Smooth muscle cell (in vitro differentiated cells): ENCODE data around the gene HOXD11. TPM values are rescaled to one million over a fixed set of nuclear protein-coding genes. Genes with fewer than 3 reads are reported as not detected.

Experiments
- DNase-seq: peaks from one replicate; lab custom pipeline; 2025; ENCODE audit not compliant: unreplicated experiment; lab: John Stamatoyannopoulos, UW
- H2AFZ ChIP-seq: fragments of 200-600 bp; sonication (generic); 2 replicates; pipeline ENCODE4 v1.6.0; 2016; ENCODE audit warnings: antibody characterized with exemption, low read depth, mild to moderate bottlenecking
- H3F3A ChIP-seq: fragments of 200-600 bp; sonication (generic); 2 replicates; pipeline ENCODE4 v1.6.0; 2017; ENCODE audit warnings: antibody characterized with exemption, low read depth
- H3K27ac ChIP-seq: fragments of 200-600 bp; sonication (generic); 2 replicates; pipeline ENCODE4 v1.5.1; 2016; ENCODE audit warnings: low read depth, mild to moderate bottlenecking
- H3K27me3 ChIP-seq: fragments of 200-600 bp; sonication (generic); 2 replicates; pipeline ENCODE4 v1.6.1; 2016; ENCODE audit warnings: low read depth, mild to moderate bottlenecking
- H3K36me3 ChIP-seq: fragments of 200-600 bp; sonication (generic); 2 replicates; pipeline ENCODE4 v1.5.1; 2016; ENCODE audit warnings: low read depth
- H3K4me1 ChIP-seq: fragments of 200-600 bp; sonication (generic); 2 replicates; pipeline ENCODE4 v1.5.1; 2016; ENCODE audit warnings: low read depth
- H3K4me2 ChIP-seq: fragments of 200-600 bp; sonication (generic); 2 replicates; pipeline ENCODE4 v1.6.0; 2016; ENCODE audit warnings: mild to moderate bottlenecking
- H3K4me3 ChIP-seq: fragments of 200-600 bp; sonication (generic); 2 replicates; pipeline ENCODE4 v1.5.1; 2016; ENCODE audit warnings: mild to moderate bottlenecking
- H3K79me2 ChIP-seq: fragments of 200-600 bp; sonication (generic); 2 replicates; pipeline ENCODE4 v1.6.0; 2016; ENCODE audit warnings: low read depth, mild to moderate bottlenecking
- H3K9ac ChIP-seq: fragments of 200-600 bp; sonication (generic); 2 replicates; pipeline ENCODE4 v1.6.0; 2016; ENCODE audit warnings: low read depth
- H3K9me3 ChIP-seq: fragments of 200-600 bp; sonication (generic); replicated peaks from 2 replicates; pipeline ENCODE4 v1.5.1; 2016; ENCODE audit warnings: low read depth
- H4K20me1 ChIP-seq: fragments of 200-600 bp; sonication (generic); 2 replicates; pipeline ENCODE4 v1.6.0; 2016; ENCODE audit warnings: low read depth
- CTCF ChIP-seq: fragments of 200-600 bp; sonication (generic); IDR thresholded peaks from 2 replicates; pipeline ENCODE4 v1.5.1; 2017; ENCODE audit warnings: borderline replicate concordance, mild to moderate bottlenecking, antibody characterized with exemption; ENCODE audit not compliant: insufficient read depth, poor library complexity, severe bottlenecking
- WGBS: methylation state at CpG from one replicate; pipeline ENCODE4 v1.1.7; 2016; ENCODE audit warnings: low lambda C conversion rate; 5-methylcytosine and 5-hydroxymethylcytosine counted together
- polyA plus RNA-seq: library from polyadenylated mRNA; unstranded; fragments of >200 nt; fragmentation: Nextera tagmentation; extraction: Ambion mirVana; gene quantifications from 2 replicates; pipeline ENCODE4 v1.2.1, GENCODE V29; 2016
- total RNA-seq: library from RNA; depleted of rRNA; stranded (reverse); fragments of >200 nt; gene quantifications from 2 replicates; pipeline ENCODE4 v1.2.3, GENCODE V29; 2014

The HOXD11 gene
- total and polyA plus RNA-seq, 2 experiments from 2014 or later, result 4.4 to 7.9 TPM

DNA sequence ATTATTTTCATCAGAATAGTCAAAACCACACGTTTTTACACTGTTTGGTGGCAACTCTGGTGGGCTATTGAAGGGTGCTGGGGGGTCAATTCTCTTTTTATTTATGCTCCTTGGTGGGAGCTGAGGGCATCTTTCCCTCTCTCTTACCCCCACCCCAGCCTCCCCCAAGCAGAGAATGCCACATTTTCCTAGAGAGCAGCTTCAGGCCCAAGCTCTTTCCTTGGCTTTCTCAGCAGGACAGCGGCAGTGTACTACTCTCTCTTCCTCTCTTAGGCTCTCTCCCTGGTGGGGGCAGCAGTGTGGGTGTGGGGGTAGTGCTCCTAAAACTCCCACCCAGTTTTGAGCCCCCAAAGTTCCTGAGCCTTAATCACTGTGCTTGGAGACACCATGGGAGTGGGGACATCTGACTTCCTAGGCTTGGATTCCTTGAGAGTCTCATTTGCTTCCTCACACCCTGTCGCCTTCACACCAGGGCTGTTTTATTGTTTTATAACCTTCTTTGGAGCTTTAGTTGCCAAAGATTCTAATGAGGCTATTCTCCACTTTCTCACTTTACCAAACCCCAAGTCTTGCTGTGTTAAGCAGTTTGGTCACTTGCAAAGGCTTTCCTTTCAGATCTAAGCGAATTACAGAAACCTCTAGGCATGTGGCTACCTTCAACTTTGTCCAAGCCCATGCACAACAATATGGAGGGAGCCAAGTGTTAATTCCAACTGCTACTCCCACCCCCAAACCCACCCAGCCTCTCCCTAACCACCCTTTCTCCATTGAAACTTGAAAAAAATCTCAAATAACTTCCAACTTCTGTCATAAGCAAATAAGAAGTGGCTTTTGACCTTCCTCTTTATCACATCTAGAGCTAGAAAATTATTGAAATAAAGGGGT is 38.2 kb downstream of the HOXD11 start:
- peaks cover 96% of the 10 kb centered on the region for H3K27me3 ChIP-seq
- H3K4me3 ChIP-seq, result no peak overlapping the region
- no peaks in the 10 kb centered on the region for H3F3A ChIP-seq
- H3K4me2 ChIP-seq, result no peak overlapping the region
- no peaks in the 10 kb centered on the region for H3K4me1 ChIP-seq
- H4K20me1 ChIP-seq, result no peaks in the 10 kb centered on the region
- no peak for TF ChIP-seq CTCF
- H3K27ac ChIP-seq, result no peak overlapping the region
- no peaks in the 10 kb centered on the region for H3K79me2 ChIP-seq
- no peak overlapping the region for H3K9ac ChIP-seq
- no peaks in the 10 kb centered on the region for H3K9me3 ChIP-seq
- no peaks in the 10 kb centered on the region for H3K36me3 ChIP-seq
- DNase-seq, result no peak
- WGBS, result 43% methylated on average over 4 of the region's 4 CpGs
- no peak overlapping the region for H2AFZ ChIP-seq

GRCh38 chr2:176146101-176146500 is 39.0 kb downstream of the HOXD11 start:
- Histone ChIP-seq H2AFZ (no peak overlapping the region), H3K4me2 (no peak overlapping the region), H4K20me1 (no peaks in the 10 kb centered on the region), H3K27ac (no peak overlapping the region), H3K27me3 (peaks cover 100% of the 10 kb centered on the region), H3F3A (no peaks in the 10 kb centered on the region), H3K36me3 (no peaks in the 10 kb centered on the region), H3K79me2 (no peaks in the 10 kb centered on the region), H3K9me3 (no peaks in the 10 kb centered on the region), H3K4me3 (no peak overlapping the region), H3K4me1 (no peaks in the 10 kb centered on the region), H3K9ac (no peak overlapping the region)
- no peak for DNase-seq
- no peak for TF ChIP-seq CTCF
- 60% methylated on average over 6 of the region's 6 CpGs for WGBS

DNA sequence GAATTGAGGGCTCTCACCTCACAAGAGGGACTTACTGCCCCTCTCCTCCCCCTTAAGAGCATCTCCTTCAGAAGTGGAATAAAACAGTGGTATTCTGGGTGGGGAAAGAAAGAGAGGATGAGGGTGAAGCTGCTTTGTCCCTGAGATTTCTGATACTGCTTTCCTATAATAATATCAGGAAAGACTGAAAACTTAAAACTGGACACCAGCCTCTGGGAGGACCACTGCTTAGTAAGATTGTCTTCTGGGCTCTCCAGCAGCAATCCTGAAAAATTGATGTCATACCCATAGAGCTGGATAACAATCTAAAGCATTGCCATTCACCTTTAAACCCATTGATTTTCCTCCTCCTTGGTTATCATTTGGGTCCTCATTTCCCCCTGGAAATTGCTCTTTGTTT is 39.6 kb downstream of the HOXD11 start:
- Histone ChIP-seq H3K79me2 (no peaks in the 10 kb centered on the region), H3K4me3 (no peak overlapping the region)

More for the DNA sequence above, 39.6 kb downstream of the HOXD11 start:
- H4K20me1 ChIP-seq, result no peaks in the 10 kb centered on the region
- no peaks in the 10 kb centered on the region for H3K36me3 ChIP-seq
- H3K9ac ChIP-seq, result no peak overlapping the region
- no peak overlapping the region for H2AFZ ChIP-seq
- no peak for TF ChIP-seq CTCF
- H3K27ac ChIP-seq, result no peak overlapping the region
- H3K4me1 ChIP-seq, result no peaks in the 10 kb centered on the region
- no peaks in the 10 kb centered on the region for H3F3A ChIP-seq
- no peak overlapping the region for H3K4me2 ChIP-seq
- DNase-seq, result no peak
- H3K9me3 ChIP-seq, result no peaks in the 10 kb centered on the region
- peaks cover 100% of the 10 kb centered on the region for H3K27me3 ChIP-seq
